Endodermal cell (in vitro differentiated cells): Measurements from ENCODE around the gene PLAC1. TPM values are rescaled to one million over a fixed set of nuclear protein-coding genes. Genes with fewer than 3 reads are reported as not detected.

Experiments used
- DNase-seq: peaks from one replicate; pipeline ENCODE4 v3.0.0-alpha.2; 2017
- H3K27ac ChIP-seq: 2 replicates; pipeline ENCODE4 v1.5.1; 2013; ENCODE audit warnings: mild to moderate bottlenecking, low read depth, low read length, moderate library complexity
- H3K27me3 ChIP-seq: 2 replicates; pipeline ENCODE4 v1.6.1; 2013; ENCODE audit warnings: mild to moderate bottlenecking, low read length, moderate library complexity; ENCODE audit not compliant: insufficient read depth, control insufficient read depth, poor library complexity, severe bottlenecking
- H3K36me3 ChIP-seq: 2 replicates; pipeline ENCODE4 v1.7.0; 2013; ENCODE audit warnings: mild to moderate bottlenecking, low read length, moderate library complexity; ENCODE audit not compliant: control insufficient read depth, insufficient read depth
- H3K4me1 ChIP-seq: one replicate; pipeline ENCODE4 v1.7.0; 2013; ENCODE audit warnings: low read length; ENCODE audit not compliant: control insufficient read depth, insufficient read depth
- H3K4me3 ChIP-seq: 2 replicates; pipeline ENCODE4 v1.5.1; 2013; ENCODE audit warnings: mild to moderate bottlenecking, low read length, moderate library complexity
- H3K9ac ChIP-seq: 2 replicates; pipeline ENCODE4 v1.6.1; 2013; ENCODE audit warnings: mild to moderate bottlenecking, low read length, moderate library complexity; ENCODE audit not compliant: poor library complexity, severe bottlenecking; ENCODE audit errors: extremely low read depth
- H3K9me3 ChIP-seq: 2 replicates; pipeline ENCODE4 v1.6.1; 2013; ENCODE audit warnings: mild to moderate bottlenecking, low read length, moderate library complexity; ENCODE audit not compliant: control insufficient read depth
- H3K27ac Mint-ChIP-seq: 2 replicates; pipeline ENCODE4 v1.8.0; 2020; ENCODE audit warnings: mixed read lengths
- H3K27me3 Mint-ChIP-seq: 2 replicates; pipeline ENCODE4 v1.8.0; 2021; ENCODE audit warnings: mild to moderate bottlenecking, mixed read lengths; ENCODE audit not compliant: insufficient read depth
- H3K36me3 Mint-ChIP-seq: 2 replicates; pipeline ENCODE4 v1.8.0; 2020; ENCODE audit warnings: low read depth, mixed read lengths
- H3K4me1 Mint-ChIP-seq: 2 replicates; pipeline ENCODE4 v1.8.0; 2020; ENCODE audit warnings: mixed read lengths
- H3K4me3 Mint-ChIP-seq: 2 replicates; pipeline ENCODE4 v1.8.0; 2020; ENCODE audit warnings: mild to moderate bottlenecking, moderate library complexity, mixed read lengths
- H3K9me3 Mint-ChIP-seq: 2 replicates; pipeline ENCODE4 v1.8.0; 2020; ENCODE audit warnings: mild to moderate bottlenecking, mixed read lengths
- CTCF ChIP-seq: fragments of 200-600 bp; sonication (generic); conservative IDR thresholded peaks from 2 replicates; pipeline ENCODE4 v1.5.0; 2021; ENCODE audit warnings: antibody characterized with exemption, mild to moderate bottlenecking
- WGBS, 2 experiments: methylation state at CpG; one replicate each; pipeline versions ENCODE4 v1.1.5 to v1.1.7; 2013; ENCODE audit warnings: missing lambda C conversion rate in 2 of 2, mixed read lengths in 1 of 2; ENCODE audit not compliant: insufficient coverage in 1 of 2, insufficient read length in 1 of 2; 5-methylcytosine and 5-hydroxymethylcytosine counted together
- total RNA-seq, 2 donors: library from RNA; stranded (reverse); fragmentation: NEBNext Ultra II Directional in 1 of 2; extraction: Animal tissue kit (Norgen Biotek cat#: 25700) in 1 of 2; gene quantifications; 2 replicates in 1 of 2; 3 replicates in 1 of 2; pipeline ENCODE4 v1.2.1, GENCODE V29; 2021

The PLAC1 gene
- total RNA-seq, 2 donors from 2014 or later, result not detected

- Histone ChIP-seq H3K36me3 (no peaks in the 10 kb centered on the region), H3K27me3 (no peaks in the 10 kb centered on the region), H3K4me3 (no peak overlapping the region), H3K9me3 (no peaks in the 10 kb centered on the region), H3K27ac (no peak overlapping the region), H3K4me1 (no peaks in the 10 kb centered on the region), H3K9ac (no peak overlapping the region)
- TF ChIP-seq CTCF, result no peak
- peaks cover 45% of the 10 kb centered on the region for H3K9me3 Mint-ChIP-seq
- no peaks in the 10 kb centered on the region for H3K27me3 Mint-ChIP-seq
- 80% methylated on average over 1 of the region's 1 CpG; no CpG with 5 or more reads in 1 of the 2 experiments for WGBS, 2 experiments
- no peaks in the 10 kb centered on the region for H3K36me3 Mint-ChIP-seq
- H3K27ac Mint-ChIP-seq, result no peak overlapping the region
- no peak overlapping the region for H3K4me3 Mint-ChIP-seq
- H3K4me1 Mint-ChIP-seq, result no peaks in the 10 kb centered on the region
- DNase-seq, result no peak
These were observed 34.0 kb upstream of the PLAC1 start for GRCh38 chrX:134692233-134692632.

GRCh38 chrX:134691453-134691852 lies 33.2 kb upstream of the PLAC1 start:
- no peaks in the 10 kb centered on the region for H3K27me3 ChIP-seq
- H3K27ac Mint-ChIP-seq, result no peak overlapping the region
- H3K4me1 Mint-ChIP-seq, result no peaks in the 10 kb centered on the region
- H3K4me3 ChIP-seq, result no peak overlapping the region
- TF ChIP-seq CTCF, result no peak
- WGBS, 2 experiments, result 92 to 100% methylated on average over 2 to 7 of the region's 7 CpGs
- DNase-seq, result no peak
- H3K27me3 Mint-ChIP-seq, result no peaks in the 10 kb centered on the region
- no peaks in the 10 kb centered on the region for H3K36me3 ChIP-seq
- no peak overlapping the region for H3K27ac ChIP-seq
- no peaks in the 10 kb centered on the region for H3K9me3 ChIP-seq
- no peak overlapping the region for H3K9ac ChIP-seq
- no peaks in the 10 kb centered on the region for H3K4me1 ChIP-seq
- H3K36me3 Mint-ChIP-seq, result no peaks in the 10 kb centered on the region
- H3K4me3 Mint-ChIP-seq, result no peak overlapping the region
- peaks cover 44% of the 10 kb centered on the region for H3K9me3 Mint-ChIP-seq

- Histone ChIP-seq H3K27me3 (no peaks in the 10 kb centered on the region), H3K9ac (no peak overlapping the region), H3K4me1 (no peaks in the 10 kb centered on the region), H3K4me3 (no peak overlapping the region), H3K9me3 (no peaks in the 10 kb centered on the region), H3K36me3 (no peaks in the 10 kb centered on the region), H3K27ac (no peak overlapping the region)
- WGBS, 2 experiments, result 85 to 90% methylated on average over 1 of the region's 1 CpG
- Mint-ChIP-seq H3K27ac (no peak overlapping the region), H3K4me1 (no peaks in the 10 kb centered on the region), H3K36me3 (no peaks in the 10 kb centered on the region), H3K27me3 (no peaks in the 10 kb centered on the region), H3K4me3 (no peak overlapping the region), H3K9me3 (peaks cover 52% of the 10 kb centered on the region)
- no peak for DNase-seq
- TF ChIP-seq CTCF, result no peak
These were observed 30.6 kb upstream of the PLAC1 start for GRCh38 chrX:134688839-134689238.
